NCI-H1105 (cell line): ENCODE measurements around the gene ACACA.
A peak's percentile ranks its signal among the peaks of the same experiment; 100 is the strongest.

Source experiments
- DNase-seq: peaks from one replicate; lab custom pipeline; 2025; lab: John Stamatoyannopoulos, UW

The ACACA gene

DNA sequence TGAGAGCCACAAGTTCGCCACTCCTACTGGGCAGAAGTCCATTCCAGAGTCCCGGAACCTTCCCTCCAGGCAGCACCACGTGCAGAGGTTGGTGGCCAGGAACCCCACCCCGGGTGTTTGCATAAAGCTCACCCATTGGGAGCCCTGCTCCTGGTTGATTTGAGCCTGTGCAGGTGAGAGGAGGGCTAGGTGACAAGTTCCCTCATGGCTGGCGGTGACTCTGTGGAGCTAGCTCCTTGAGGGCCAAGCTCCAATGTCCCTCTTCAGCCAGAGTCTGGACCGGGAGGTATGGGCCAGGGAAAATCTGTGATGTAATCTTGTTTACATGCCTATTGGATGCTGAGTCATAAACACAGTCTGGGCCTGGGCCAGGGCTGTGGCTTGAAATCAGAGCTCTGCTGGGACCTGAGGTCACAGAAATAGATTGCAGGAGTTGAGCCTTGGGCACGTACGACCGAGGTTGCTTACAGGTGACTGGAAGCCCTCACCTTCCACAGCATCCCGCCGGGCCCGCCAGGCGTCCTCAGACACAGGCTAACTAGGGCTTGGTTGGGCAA lies 339.0 kb downstream of the ACACA start:
- no peak for DNase-seq

DNA sequence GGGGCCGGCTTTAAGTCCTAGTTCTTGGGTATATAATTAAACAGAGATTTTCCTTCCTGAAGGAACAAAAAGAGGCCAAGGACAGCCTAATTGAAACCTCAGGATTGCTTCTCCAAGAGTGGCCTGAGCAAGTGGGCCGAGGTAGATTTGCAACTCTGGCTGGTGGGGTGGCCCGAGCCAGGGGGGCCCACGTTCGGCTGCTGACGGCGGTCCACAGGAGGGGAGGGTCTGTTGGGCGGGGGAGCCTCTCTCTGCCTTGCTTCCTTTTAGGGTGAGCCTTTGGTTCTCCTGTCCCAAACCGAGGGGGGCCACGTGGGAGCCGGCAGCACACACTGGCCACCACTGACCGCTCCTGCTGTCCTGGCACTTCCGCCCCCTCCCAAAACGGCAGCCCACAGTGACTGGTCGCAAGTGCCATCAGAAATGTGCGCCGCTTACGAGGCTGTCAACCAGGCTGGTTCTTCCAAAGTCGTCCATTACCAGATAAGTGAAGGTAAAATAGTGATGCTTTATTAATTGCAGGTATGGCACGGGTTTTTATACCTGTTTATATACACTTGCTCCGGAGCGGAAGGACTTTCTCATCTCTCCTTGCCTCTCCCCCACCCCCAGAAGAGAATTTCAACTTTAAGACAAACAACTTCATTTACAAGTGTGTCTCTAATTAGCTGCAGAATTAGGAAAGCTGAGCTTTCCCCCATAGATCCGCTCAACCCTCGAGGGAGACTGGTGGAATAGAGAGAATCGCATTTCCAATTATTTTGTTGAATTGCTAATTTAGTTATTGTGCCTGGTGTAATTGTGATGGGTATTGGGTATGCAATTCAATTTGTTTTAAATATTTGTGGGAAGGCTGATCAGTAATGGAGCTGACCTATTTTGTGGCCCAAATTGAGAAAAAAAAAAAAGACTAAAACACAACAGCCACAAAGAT lies 340.0 kb downstream of the ACACA start:
- DNase-seq, result no peak

DNA sequence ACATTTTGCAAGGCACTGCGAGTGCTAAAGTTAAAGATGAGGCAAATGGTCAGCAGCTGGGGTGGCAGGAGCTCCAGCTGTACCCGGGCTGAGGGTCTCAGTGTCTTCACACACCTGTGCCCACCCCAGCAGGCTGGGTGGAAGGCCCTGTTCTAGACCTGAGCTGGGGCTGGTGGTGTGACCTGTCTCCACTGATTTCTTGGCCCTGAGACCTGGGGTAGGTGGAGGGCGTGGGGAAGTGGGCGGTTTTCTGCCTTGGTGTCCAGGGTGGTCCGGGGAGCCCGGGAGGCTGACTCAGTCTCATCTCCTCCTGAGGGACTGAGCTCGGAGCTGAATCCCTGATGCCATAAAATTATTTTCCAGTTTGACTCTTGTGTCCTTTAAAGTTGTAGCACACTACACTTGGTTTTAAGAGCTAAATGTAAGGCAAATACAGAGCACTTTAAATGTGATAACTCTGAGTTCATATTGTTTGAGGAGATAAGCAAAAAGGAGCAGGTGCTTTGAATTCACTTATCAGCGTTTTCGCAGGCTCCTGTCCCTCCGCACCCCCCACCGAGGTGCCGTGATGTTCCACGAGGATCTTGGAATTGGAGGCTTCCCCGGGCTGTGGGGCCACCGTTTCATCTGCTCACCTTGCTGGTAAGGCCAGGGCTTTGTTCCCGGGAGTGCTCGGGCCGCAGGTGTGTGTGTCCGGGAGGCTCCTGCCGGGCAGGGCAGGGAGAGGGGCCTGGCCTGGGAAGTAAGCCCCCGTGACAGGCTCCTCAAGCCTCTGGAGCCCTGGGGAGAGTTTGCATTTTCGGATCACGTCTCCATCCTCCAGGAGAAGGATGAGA lies 340.9 kb downstream of the ACACA start:
- no peak for DNase-seq

DNA sequence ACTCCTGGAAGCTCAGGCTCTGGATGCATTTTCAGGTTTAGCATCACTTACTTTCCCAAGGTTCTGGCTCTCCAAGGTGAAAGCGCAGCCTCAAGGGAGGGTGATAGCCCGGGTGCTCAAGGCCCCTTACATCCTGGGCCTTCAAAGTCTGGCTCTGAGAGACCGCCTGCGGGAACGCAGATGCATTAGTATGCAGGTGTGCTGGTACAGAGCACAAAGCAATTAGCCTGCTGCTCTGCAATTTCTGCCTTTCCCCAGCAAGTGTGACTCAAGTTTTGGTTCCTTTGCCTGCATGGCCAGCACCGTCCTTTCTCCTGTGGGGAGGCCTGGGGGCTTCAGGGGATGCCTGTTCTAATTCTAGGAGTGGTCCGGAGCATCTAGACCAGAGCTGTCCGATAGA lies 341.7 kb downstream of the ACACA start:
- no peak for DNase-seq

DNA sequence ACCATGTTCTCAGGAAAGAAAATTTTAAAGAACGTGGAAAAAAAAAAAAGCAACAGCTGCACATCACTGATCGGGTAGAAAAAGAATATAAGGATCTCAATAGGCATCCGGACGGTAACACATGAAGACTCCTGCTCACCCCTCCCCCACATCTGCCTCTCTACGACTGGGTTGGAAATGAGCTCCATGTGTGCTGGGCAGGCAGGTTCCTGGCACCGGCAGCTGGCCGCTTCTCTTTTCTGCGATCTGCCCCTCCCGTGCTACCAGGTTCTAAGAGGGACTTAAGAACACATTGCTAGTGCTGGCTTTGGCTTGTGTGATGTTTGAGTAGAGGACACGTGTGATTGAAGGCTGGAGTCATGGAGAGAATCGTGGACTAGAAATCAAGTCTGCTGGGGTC lies 342.4 kb downstream of the ACACA start:
- no peak for DNase-seq

DNA sequence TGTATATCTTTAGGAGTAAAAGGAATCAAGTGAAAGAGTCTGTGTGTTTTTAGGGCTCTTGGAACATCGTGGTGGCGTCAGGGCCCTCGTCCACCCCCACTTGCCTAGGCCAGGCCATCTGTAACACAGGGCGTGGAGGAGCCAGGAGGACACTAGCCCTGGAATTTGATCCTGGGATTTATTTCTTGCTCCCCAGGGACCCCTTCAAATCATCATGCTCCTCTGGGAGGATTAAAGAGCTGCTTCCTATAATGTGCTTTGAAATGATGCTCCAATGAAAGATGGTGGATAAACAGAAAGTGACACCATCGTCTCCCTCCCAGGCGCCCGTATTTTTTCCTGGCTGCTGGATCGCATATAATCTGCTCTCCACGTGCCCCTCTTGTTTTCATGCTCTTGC lies 344.6 kb downstream of the ACACA start:
- no peak for DNase-seq

DNA sequence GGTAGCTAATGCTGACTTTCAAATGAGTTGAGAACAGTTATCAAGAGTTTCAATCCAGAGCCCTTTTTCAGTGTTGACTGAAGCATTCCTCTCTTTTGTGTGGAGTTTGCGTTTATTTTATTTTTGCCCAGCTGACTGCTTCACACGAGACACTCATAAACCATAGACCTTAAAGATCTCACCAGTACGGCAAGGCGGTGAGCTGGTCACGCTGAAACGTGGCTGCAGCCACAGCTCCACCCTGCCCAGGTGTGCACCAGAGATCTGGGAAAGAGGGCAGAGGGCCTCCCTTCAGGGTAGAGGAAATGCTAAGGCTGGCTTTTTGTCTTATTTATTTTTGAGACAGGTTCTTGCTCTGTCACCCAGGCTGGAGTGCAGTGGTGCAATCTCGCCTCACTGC lies 345.7 kb downstream of the ACACA start:
- no peak for DNase-seq

DNA sequence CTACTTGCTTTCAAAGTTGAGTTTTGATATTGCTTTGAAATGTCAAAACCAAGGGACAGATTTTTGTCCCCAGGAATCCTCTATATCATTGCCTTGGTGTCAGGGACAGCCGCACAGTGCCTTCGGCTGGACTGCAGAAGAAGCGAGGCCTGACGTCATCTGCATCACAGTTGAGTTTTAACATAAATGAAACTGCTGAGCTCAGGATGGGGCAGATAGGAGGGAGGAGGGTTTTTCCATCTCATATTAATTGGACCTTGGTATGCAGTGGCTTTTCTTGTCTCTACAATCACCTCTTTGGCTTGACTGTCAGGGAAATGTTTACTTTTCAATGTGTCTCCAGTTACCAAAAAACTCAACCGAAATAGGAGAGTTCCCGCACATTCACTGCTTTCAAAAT lies 346.5 kb downstream of the ACACA start:
- no peak for DNase-seq

DNA sequence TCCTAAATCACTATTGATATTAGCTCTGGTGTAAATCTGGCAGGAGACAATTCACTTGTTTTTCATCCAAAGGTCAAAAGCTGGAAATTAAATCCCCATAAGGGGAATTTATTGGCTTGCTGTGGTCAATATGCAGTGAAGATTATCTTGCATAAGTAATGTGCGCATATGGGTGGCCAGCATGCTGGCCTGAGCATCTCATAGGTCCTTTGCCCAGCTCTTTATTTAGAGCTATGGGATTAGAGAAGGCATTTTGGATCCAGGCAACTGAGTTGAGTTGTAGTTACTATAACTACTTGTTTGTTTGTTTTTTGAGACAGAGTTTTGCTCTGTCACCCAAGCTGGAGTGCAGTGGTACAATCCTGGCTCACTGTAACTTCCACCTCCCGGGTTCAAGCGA lies 347.1 kb downstream of the ACACA start:
- DNase-seq, result no peak

DNA sequence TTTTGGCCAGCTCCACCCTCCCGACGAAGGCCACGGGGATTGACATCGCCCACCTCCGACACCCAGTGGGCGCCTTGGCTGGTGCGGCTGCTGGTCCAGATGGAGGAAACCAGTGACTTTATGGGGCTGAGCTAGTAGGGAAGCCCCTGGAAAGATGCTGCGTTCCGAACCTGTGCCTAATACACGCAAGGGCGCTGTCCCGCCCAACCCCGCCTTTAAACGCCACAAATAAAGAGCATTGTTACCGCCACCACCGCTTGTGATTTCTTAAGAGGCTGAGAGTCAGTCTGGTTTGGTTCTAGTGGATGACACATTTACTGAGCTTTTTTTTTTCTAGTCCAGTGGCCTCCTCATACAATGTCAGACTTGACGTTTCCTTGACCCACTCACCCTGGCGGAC lies 350.0 kb downstream of the ACACA start:
- no peak for DNase-seq

DNA sequence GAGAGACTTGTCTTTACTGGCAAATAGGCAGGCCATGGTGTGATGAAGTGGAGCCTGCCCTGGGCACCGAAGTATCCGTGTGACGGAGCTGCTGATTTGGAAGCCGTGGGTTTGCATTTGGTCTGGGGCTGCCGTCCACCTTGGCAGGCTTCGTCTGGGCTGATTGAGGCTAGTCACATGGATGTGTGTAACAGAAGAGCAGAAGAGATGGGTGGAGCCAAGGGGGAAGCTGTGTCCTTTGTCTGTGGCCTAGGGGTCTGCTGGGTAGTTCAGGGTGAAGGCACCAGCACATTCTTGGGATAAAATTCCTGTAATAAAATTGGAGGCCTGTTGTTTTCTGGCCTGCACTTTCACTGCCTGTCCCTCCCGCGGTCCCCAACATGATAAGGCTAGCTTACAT lies 351.7 kb downstream of the ACACA start:
- no peak for DNase-seq

DNA sequence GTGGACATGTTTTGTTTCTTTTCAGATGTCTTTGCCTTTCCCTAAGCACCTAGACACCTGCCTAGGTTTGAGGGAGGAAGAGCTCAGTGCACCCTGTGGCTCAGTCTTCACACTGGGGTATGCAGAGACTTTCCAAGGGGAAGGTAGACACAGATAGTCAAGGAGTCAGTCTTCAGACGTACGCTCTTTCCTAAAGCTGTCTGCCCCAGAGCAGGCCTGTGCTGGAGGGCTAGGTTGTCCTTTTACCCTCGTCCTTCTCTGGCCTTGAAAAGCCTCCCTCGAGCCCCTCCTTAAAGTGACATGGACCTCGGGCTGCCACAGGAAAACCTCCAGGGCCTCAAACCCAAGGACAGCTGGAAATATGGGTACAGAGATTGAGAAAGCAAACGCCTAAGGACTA lies 354.2 kb downstream of the ACACA start:
- DNase-seq, result no peak

DNA sequence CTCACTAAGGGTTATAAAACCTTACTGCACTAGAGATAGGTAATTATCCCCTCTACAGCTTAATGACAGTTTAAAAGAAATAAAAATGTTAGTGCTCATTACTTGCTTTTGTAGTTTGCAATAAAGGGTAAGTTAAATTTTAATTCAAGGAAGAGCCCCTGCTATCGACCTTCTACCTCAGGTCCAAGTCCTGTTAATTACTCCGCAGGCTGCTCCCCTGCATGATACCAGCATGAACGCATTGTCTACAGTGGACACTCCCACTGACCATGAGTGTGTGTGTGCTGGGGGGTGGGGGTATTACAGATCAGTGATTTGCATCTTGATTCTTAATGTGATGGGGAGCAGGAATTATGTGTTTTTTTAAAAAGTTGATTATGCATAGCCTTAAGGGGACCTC lies 354.8 kb downstream of the ACACA start:
- DNase-seq, result no peak

DNA sequence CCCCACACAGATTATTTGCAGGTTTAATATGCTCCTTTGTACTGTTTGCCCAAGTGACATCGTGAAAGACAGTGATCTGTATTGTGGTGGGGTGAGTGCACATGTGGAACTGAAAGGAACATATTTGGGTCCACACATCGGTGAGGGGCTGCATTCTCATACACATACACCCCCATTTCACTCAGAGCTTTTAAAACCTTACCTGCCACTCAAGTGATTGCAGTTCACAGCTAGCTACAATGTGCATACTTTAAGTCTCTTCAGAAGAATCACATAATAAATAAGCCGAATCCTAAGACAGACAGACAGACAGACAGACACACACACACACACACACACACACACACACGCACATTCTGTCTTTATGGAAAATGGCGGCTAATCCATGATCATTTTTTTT lies 355.3 kb downstream of the ACACA start:
- DNase-seq, result no peak

DNA sequence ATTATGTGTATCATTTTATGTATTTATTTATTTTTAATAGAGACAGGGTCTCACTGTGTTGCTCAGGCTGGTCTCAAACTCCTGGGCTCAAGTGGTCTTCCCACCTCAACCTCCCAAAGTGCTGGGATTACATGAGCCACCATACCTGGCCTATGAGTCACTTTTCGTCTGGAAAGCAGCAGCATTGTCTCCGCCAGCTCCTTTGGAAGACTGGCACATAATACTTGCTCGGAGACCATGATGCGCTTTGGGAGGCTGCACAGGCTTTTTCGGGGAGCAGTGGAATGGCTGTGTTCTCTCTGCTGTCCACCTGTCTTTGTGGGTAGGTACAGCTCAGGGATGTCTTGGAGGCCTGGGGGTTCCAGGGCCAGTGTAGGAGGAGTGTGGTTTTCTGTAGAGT lies 355.7 kb downstream of the ACACA start:
- DNase-seq, result no peak

DNA sequence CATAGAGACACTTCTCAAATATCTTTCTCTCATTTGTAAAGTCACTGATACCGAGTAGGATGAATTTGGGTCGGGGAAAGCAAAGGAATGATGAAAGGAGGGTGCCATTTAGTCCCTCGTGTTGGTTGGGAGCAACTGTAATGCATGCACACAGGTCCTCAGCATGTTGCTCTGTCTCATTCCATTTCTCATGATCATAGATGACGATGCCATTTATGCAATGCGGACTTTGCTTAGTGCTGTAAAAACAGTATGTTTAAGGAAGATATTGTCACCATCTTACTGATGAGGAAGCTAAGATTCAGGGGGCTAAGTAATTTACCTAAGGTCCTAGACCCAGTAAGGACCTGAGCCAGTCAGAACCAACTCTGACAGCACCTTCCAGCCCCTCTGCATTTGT lies 357.8 kb downstream of the ACACA start:
- DNase-seq, result no peak

DNA sequence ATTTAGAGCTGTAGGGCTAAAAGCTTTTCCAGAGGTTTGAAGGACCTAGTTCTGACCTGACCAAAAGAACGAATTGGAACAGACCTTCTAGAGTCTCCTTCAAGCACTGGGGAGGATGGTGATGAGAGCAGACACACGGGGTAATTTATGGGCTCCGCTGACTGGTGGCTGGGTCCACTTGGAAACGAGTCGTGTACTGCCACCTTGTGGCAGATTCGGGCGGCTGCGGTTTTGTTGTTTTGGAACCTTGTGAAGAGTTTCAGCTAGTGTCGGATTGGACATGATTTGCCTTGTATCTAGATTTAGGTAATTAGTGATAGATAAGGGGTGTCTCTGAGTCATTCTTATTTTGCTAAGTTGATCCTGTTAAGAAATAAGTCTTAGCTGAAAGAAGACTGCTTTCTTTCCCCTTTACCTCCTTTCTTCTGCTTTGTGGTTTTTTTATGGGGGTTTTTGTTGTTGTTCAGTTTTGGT lies 359.0 kb downstream of the ACACA start:
- DNase-seq, result peak; percentile 78

DNA sequence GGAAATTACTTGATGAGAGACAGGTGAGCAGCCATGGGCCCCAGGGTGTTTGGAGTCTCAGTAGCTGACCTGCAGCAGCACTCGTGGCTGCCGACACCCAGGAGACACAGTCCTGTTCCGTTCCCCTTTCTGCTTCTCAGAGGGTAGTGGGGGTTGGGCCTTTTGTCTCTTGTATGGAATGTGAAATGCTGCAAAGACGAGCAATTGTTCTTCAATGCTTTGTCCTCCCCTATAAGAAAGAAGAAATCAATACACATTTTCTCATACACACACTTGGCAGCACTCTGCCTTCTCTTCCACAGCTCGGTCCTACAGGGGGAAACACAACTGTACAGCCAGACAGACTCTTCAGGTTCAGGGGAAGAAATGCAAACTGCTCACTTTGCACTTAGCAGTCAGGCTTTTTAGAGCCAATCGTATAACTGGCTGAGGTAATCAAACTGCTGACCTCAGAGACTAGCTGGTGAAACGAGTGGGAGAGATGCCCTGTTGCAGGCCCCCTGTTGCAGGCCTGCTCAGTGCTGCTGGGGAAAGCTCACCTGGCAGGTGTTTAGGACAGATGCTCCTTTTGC lies 361.2 kb downstream of the ACACA start:
- DNase-seq, result no peak

DNA sequence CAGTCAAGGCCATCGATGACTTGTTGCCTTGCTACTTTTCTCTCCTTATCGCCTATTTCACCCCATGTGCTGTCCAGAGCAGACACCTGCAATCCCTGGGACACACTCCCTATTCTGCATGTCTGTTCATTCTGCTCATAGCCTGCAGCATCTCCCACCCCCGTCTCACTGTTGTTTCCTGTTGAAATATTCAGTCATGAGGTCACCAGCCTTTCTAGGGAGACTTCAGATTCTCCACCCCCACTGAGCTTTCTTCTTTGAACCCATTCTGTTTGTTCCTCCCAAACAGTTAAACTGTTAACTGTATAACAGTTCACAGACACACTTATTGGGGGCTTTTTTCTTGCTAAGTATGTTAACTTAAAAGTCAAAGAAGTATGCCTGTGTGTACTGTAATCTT lies 363.4 kb downstream of the ACACA start:
- DNase-seq, result no peak

DNA sequence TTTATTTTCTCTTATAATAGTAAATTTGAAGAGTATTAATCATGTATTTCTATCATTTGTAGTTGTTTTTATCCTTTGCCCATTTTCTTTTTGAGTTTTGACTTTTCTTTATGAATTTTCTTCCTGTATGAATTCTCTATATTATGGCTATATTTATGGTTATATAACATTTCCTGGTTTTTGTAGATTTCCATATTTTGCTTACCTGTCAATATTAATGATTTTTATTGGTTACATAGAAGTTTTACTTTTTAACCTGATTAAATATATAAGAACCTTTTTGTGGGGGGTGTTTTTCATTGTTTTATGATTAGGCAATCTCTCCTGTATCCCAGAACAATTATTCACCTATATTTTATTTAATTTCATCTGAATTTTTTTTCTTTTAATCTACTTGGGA lies 364.7 kb downstream of the ACACA start:
- no peak for DNase-seq

DNA sequence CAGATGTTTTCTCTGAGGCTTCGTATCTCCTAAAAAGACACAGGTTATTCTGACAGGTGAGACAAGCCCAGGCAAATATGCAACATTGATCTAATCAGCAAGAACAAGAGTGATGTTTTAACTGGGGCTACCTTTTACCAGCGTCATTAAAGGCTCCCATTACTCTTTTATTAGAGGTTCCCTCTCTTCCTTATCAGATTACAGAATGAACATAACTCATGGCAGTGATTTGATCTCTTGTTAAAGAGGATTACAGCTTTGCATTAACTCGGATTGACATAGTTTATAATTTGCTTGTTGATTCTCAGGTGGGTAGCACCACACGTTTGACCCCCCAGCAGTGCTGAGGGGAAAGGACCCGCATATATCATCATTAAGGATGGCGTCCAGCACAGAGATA lies 367.4 kb downstream of the ACACA start:
- peak; percentile 31 for DNase-seq

DNA sequence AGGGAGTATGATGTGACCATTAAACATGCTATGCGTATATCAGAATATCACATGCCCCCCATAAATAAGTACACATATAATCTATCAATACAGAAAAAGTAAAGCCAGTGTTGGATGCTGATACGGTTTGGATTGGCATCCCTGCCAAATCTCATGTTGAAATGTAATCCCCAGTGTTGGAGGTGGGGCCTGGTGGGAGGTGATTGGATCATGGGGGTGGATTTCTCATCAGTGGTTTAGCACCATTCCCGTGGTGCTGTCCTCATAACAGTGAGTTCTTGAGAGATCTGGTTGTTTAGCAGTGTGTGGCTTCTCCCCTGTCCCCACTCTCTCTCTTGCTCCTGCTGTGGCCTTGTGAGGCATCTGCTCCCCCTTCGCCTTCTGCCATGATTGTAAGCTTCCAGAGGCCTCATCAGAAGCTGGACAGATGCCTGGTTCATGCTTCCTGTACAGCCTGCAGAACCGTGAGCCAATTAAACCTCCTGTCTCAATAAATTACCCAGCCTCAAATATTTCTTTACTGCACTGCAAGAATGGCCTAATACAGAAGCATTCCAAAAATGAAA lies 369.0 kb downstream of the ACACA start:
- no peak for DNase-seq
